GM19193 (cell line): Measurements from ENCODE around the gene KIR2DL1.
"Not testable (repeated sequence)": the region's sequence is repeated elsewhere in the genome, so short reads cannot be mapped to it uniquely, and the experiment has no call there.

Experiments used
- POLR2A ChIP-seq: IDR thresholded peaks from 4 replicates; pipeline ENCODE4 v1.6.1; 2011; ENCODE audit not compliant: insufficient read depth, insufficient read length; ENCODE audit errors: extremely low read depth

The KIR2DL1 gene

DNA sequence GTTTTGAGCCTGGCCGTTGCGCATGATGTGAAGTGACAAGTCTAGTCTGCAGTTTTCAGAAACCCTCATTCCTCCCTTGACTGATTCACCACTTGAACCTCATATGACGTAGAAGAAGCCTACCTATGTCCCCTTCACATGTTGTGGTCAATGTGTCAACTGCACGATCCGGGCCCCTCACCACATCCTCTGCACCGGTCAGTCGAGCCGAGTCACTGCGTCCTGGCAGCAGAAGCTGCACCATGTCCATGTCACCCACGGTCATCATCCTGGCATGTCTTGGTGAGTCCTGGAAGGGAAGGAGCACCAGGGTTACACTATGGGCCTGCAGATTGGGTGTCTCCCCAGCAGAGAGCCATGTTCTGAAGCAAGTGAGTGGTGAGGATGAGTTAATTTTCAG is 33.8 kb downstream of the KIR2DL1 start, which contains the start of gene KIR2DL4:
Gene KIR2DL4 (plus strand): TSS at position 201 of the 400 bp plus-strand sequence. CDS start 42 bp downstream, at position 243.
- no peak for TF ChIP-seq POLR2A

DNA sequence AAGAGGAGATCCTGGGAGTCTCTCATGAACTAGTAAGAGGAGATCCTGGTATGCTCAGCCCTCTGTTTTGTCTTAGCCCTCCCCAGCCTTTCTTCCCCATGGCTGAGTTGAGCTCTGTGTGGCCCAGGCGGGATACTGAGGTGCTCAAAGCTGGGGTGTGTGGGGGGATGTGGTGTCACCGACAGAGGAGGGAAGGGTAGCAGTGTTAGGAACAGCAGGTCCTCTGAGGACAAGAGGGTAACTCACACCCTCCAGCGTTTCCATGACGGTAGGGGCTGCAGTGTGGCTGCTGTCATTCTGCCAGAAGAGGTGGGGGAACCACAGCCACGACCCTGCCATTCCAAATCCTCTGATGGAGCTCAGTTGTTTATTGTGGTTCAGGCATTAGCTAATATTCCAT is 34.5 kb downstream of the KIR2DL1 start:
- TF ChIP-seq POLR2A: no peak

DNA sequence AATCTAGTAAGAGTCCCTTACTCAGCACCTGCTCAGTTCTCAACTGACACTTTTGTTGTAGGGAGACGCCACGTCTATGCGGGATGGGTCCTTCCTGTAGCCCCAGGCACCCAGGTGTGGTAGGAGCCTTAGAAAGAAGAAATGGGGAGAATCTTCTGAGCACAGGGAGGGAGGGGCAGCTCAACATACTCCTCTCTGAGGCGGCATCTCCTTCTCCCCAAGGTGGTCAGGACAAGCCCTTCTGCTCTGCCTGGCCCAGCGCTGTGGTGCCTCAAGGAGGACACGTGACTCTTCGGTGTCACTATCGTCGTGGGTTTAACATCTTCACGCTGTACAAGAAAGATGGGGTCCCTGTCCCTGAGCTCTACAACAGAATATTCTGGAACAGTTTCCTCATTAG is 35.0 kb downstream of the KIR2DL1 start:
- TF ChIP-seq POLR2A: no peak

DNA sequence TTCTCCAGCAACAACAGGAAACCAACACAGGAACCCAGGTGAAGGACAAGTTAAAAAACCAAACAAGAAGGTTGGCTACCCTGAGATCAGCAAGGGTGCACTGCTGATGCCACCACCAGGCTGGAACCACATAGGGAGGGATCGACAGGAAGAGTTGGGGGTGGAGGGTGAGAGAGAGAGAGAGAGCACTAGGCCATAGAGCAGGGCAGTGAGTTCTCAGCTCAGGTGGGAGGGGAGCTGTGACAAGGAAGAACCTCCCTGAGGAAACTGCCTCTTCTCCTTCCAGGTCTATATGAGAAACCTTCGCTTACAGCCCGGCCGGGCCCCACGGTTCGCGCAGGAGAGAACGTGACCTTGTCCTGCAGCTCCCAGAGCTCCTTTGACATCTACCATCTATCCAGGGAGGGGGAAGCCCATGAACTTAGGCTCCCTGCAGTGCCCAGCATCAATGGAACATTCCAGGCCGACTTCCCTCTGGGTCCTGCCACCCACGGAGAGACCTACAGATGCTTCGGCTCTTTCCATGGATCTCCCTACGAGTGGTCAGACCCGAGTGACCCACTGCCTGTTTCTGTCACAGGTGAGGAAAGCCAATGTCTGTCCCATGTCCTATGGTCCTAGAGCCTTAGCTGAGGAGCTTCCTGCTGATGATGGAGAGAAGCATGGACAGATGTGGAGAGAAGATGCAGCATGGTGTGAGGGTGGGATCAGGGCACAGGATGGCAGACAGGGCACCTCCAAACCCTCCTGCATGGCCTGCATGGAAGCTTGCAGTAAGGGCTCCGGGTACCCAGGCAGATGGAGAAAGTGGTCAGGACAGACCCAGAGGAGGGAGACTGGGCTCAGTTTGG is 36.3 kb downstream of the KIR2DL1 start:
- TF ChIP-seq POLR2A: no peak

DNA sequence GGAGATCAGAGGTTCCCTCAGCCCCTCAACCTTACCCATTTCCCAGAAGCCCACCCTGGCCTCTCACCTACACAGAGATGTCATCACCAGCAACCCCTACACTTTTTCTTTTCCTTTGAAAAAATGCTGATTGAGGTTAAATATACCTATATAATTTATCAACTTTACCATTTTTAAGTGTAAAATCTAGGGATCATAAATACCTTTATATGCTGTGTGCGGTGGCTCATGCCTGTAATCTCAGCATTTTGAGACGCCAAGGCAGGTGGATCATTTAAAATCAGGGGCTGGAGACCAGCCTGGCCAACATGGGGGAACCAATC is 36.9 kb downstream of the KIR2DL1 start:
- no peak for TF ChIP-seq POLR2A

DNA sequence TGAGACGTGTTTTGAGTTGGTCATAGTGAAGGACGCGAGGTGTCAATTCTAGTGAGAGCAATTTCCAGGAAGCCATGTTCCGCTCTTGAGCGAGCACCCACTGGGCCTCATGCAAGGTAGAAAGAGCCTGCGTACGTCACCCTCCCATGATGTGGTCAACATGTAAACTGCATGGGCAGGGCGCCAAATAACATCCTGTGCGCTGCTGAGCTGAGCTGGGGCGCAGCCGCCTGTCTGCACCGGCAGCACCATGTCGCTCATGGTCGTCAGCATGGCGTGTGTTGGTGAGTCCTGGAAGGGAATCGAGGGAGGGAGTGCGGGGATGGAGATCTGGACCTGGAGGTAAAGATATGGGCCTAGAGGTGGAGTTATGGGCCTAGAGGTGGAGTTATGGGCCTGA is 46.7 kb downstream of the KIR2DL1 start, which contains the start of gene KIR3DL1:
Gene KIR3DL1 (plus strand): TSS at position 218 of the 400 bp plus-strand sequence.
- not testable (repeated sequence) for TF ChIP-seq POLR2A

DNA sequence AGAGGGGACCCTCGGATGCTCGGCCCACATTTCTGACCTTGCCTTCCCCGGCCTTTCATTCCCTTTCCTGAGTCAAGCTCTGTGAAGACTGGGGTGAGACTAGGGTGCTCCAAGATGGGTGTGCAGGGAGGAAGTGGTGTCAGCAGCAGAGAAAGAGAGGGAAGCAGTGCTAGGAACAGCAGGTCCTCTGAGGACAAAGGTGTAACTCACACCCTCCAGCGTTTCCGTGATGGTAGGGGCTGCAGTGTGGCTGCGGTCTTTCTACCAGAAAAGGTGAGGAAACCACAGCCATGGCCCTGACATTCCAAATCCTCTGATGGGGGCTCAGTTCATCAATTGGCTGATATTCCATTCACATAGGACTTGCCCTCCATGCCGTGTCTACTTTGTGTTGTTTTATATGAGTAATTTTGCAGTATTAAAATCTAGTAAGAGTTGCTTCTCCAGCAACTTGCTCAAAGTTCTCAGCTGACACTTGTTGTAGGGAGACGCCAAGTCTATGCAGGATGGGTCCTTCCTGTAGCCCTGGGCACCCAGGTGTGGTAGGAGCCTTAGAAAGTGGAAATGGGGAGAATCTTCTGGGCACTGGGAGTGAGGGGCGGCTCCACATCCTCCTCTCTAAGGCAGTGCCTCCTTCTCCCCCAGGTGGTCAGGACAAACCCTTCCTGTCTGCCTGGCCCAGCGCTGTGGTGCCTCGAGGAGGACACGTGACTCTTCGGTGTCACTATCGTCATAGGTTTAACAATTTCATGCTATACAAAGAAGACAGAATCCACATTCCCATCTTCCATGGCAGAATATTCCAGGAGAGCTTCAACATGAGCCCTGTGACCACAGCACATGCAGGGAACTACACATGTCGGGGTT is 48.3 kb downstream of the KIR2DL1 start:
- TF ChIP-seq POLR2A: no peak

DNA sequence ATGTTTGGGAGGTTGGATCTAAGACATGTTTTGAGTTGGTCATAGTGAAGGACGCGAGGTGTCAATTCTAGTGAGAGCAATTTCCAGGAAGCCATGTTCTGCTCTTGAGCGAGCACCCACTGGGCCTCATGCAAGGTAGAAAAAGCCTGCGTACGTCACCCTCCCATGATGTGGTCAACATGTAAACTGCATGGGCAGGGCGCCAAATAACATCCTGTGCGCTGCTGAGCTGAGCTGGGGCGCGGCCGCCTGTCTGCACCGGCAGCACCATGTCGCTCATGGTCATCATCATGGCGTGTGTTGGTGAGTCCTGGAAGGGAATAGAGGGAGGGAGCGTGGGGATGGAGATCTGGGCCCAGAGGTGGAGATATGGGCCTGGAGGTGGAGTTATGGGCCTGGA is 62.9 kb downstream of the KIR2DL1 start, which contains the start of gene KIR2DS4:
Gene KIR2DS4 (plus strand): TSS at position 181 of the 400 bp plus-strand sequence.
- not testable (repeated sequence) for TF ChIP-seq POLR2A
